Upper lobe of left lung (tissue), 6 donors: ENCODE data around the gene SLC19A1. TPM values are rescaled to one million over a fixed set of nuclear protein-coding genes. Genes with fewer than 3 reads are reported as not detected.

Experiments
- ATAC-seq, 2 donors: fragments of 200-7000 bp; cut with Tn5 transposase; one replicate each; pipeline ENCODE4 v1.9.1; 2022; ENCODE audit warnings: mild to moderate bottlenecking in 2 of 2, moderate library complexity in 2 of 2; ENCODE audit not compliant: low FRiP score in 2 of 2
- DNase-seq, 2 donors: peaks; one replicate each; pipeline ENCODE4 v3.0.0-alpha.2; 2019 to 2020
- H3K27ac ChIP-seq, 4 donors: fragments of 200-600 bp; sonication (generic); one replicate each; pipeline ENCODE4 v1.5.1; 2016 to 2019
- H3K27me3 ChIP-seq, 4 donors: fragments of 200-600 bp; sonication (generic); one replicate each; pipeline ENCODE4 v1.5.1; 2017 to 2019
- H3K36me3 ChIP-seq, 4 donors: fragments of 200-600 bp; sonication (generic); one replicate each; pipeline ENCODE4 v1.5.1; 2016 to 2019
- H3K4me1 ChIP-seq, 4 donors: fragments of 200-600 bp; sonication (generic); one replicate each; pipeline ENCODE4 v1.5.1; 2018 to 2019
- H3K4me3 ChIP-seq, 4 donors: fragments of 200-600 bp; sonication (generic); one replicate each; pipeline ENCODE4 v1.5.1; 2017 to 2019; ENCODE audit warnings: mild to moderate bottlenecking in 2 of 4, moderate library complexity in 1 of 4
- H3K9me3 ChIP-seq, 4 donors: fragments of 200-600 bp; sonication (generic); one replicate each; pipeline ENCODE4 v1.5.1; 2018 to 2019
- EP300 ChIP-seq, 4 donors: sonication (generic); formaldehyde crosslinking; IDR thresholded peaks; one replicate each; pipeline ENCODE4 v1.5.1; 2017; ENCODE audit warnings: antibody characterized with exemption in 4 of 4, control low read depth in 2 of 4
- POLR2A ChIP-seq, 4 donors: fragments of 450-650 bp; IDR thresholded peaks; one replicate each; pipeline ENCODE4 v1.5.1; 2016 to 2017; ENCODE audit warnings: antibody characterized with exemption in 4 of 4, mild to moderate bottlenecking in 2 of 4
- POLR2AphosphoS5 ChIP-seq, 2 donors: sonication (generic); formaldehyde crosslinking; IDR thresholded peaks; one replicate each; pipeline ENCODE4 v1.5.1; 2017; ENCODE audit warnings: antibody characterized with exemption in 2 of 2
- WGBS, 2 donors: methylation state at CpG; one replicate each; pipeline ENCODE4 v1.1.5; 2017 to 2018; 5-methylcytosine and 5-hydroxymethylcytosine counted together
- small RNA-seq, 4 donors: library from RNA; depleted of rRNA; stranded (forward); fragments of <200 nt; gene quantifications; one replicate each; pipeline ENCODE3, GENCODE V24; 2016
- total RNA-seq, 6 donors: library from RNA; depleted of rRNA in 4 of 6; stranded (reverse); fragments of >200 nt in 4 of 6; gene quantifications; one replicate each; pipeline versions ENCODE4 v1.1.0 to v1.2.1, GENCODE V29; 2016 to 2021
- TF ChIP-seq, protein P1 (sequence below), 6 experiments: fragments of 450-650 bp in 4 of 6; fragments of 200-600 bp in 2 of 6; sonication (generic) in 2 of 6; IDR thresholded peaks; one replicate each; pipeline ENCODE4 v1.5.1; 2016 to 2019; ENCODE audit warnings: antibody characterized with exemption in 6 of 6
- donor health status: DM: no; HTN: no; CAD: no; lungs with moderate emphysema.
- donor health status: DM: no; HTN: yes; CAD: no; lungs with severe emphysema.

The SLC19A1 gene
- total RNA-seq, 6 donors from 2014 or later: 36.4 to 75.6 (median 49.9) TPM

DNA sequence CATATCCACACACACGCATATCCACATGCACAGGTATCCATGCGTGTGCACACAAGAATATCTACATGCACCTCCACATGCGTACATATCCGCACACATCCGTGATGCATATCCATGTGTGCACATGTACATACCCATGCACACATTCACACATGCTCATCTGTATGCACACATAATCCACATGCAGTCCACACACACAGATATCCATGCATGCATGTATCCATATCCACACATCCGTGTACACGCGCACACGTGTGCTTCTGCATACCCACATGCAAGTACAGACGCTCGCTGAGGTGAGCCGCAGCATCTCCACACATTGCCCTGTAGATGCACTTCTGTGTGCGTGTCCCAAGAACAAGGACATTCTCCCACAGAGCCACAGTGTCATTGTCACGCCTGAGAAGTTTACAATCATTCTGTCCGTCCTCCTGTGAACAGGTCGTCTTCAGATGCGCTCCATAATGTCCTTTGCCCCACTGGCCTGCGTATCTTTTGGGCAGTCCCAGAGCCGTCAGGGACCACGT is 93.9 kb downstream of the SLC19A1 start:
- WGBS, 2 donors: 86 to 94% methylated on average over 19 to 20 of the region's 20 CpGs
- no peak for ATAC-seq

More for the DNA sequence above, 93.9 kb downstream of the SLC19A1 start:
- DNase-seq: no peak
- Histone ChIP-seq H3K4me1 (peaks cover 0 to 3% (median 0%) of the 10 kb centered on the region in 4 donors), H3K27ac (no peak overlapping the region), H3K36me3 (no peaks in the 10 kb centered on the region), H3K27me3 (no peaks in the 10 kb centered on the region), H3K4me3 (no peak overlapping the region), H3K9me3 (peaks cover 0 to 9% (median 3%) of the 10 kb centered on the region in 4 donors)
- TF ChIP-seq POLR2AphosphoS5 (IDR thresholded peaks at IDR 0.05) (no peak), EP300 (IDR thresholded peaks at IDR 0.05) (no peak), POLR2A (IDR thresholded peaks at IDR 0.05) (no peak)
- TF ChIP-seq, protein P1, sequence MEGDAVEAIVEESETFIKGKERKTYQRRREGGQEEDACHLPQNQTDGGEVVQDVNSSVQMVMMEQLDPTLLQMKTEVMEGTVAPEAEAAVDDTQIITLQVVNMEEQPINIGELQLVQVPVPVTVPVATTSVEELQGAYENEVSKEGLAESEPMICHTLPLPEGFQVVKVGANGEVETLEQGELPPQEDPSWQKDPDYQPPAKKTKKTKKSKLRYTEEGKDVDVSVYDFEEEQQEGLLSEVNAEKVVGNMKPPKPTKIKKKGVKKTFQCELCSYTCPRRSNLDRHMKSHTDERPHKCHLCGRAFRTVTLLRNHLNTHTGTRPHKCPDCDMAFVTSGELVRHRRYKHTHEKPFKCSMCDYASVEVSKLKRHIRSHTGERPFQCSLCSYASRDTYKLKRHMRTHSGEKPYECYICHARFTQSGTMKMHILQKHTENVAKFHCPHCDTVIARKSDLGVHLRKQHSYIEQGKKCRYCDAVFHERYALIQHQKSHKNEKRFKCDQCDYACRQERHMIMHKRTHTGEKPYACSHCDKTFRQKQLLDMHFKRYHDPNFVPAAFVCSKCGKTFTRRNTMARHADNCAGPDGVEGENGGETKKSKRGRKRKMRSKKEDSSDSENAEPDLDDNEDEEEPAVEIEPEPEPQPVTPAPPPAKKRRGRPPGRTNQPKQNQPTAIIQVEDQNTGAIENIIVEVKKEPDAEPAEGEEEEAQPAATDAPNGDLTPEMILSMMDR (IDR thresholded peaks at IDR 0.05): no peak

Small RNA genes lying within 50 kb of the gene (small RNA-seq; reads per million reads assigned to genes)
- gene MIR6815: 0 reads per million in 4 donors

Other genes with a start within 250 kb of the SLC19A1 start
- 100 to 1,000 TPM in 2 of 6 donors, 10 to 100 TPM in 4; 34.5 to 138 (median 70.5) TPM for gene COL18A1, start 137.3 kb downstream of the SLC19A1 start, total RNA-seq
- gene PCBP3, start 101.3 kb upstream of the SLC19A1 start, total RNA-seq: 10 to 100 TPM in 1 of 6 donors, 1 to 10 TPM in 4, under 1 TPM in 1; 0.78 to 10.5 (median 3.3) TPM